ENCODE measurements around the gene PRRT1.
"Not testable (repeated sequence)": the region's sequence is repeated elsewhere in the genome, so short reads cannot be mapped to it uniquely, and the experiment has no call there.

The PRRT1 gene

GRCh38 chr6:32151181-32151862 is 417 bp downstream of the PRRT1 start:
- DNase-seq (ENCODE audit: low read depth, low spot score), result no peak

- no peak for DNase-seq (ENCODE audit: low read depth, low spot score)
These were observed 1.5 kb downstream of the PRRT1 start for GRCh38 chr6:32149932-32150870.

GRCh38 chr6:32149092-32149755 is 2.5 kb downstream of the PRRT1 start:
- DNase-seq (ENCODE audit: low read depth, low spot score), result no peak

- peak; percentile 93 for DNase-seq (ENCODE audit: low read depth, low spot score)
These were observed 3.2 kb downstream of the PRRT1 start for GRCh38 chr6:32148289-32149091.

- no peak for DNase-seq (ENCODE audit: low read depth, low spot score)
These were observed 4.2 kb downstream of the PRRT1 start for GRCh38 chr6:32147401-32148132.

- DNase-seq (ENCODE audit: low read depth, low spot score), result no peak
These were observed 5.1 kb downstream of the PRRT1 start for GRCh38 chr6:32146687-32147086.

GRCh38 chr6:32146287-32146686 is 5.5 kb downstream of the PRRT1 start:
- no peak for DNase-seq (ENCODE audit: low read depth, low spot score)

GRCh38 chr6:32144238-32144637 is 7.5 kb downstream of the PRRT1 start:
- DNase-seq (ENCODE audit: low read depth, low spot score), result not testable (repeated sequence)

GRCh38 chr6:32140420-32141046 is 11.2 kb downstream of the PRRT1 start:
- no peak for DNase-seq (ENCODE audit: low read depth, low spot score)

- no peak for DNase-seq (ENCODE audit: low read depth, low spot score)
These were observed 12.1 kb downstream of the PRRT1 start for GRCh38 chr6:32139590-32139989.

- no peak for DNase-seq (ENCODE audit: low read depth, low spot score)
These were observed 14.3 kb downstream of the PRRT1 start for GRCh38 chr6:32137454-32137853.

- DNase-seq (ENCODE audit: low read depth, low spot score), result no peak
These were observed 18.0 kb downstream of the PRRT1 start for GRCh38 chr6:32133786-32134185.

- no peak for DNase-seq (ENCODE audit: low read depth, low spot score)
These were observed 19.6 kb downstream of the PRRT1 start for GRCh38 chr6:32132110-32132509.

GRCh38 chr6:32131439-32131948 is 20.2 kb downstream of the PRRT1 start:
- DNase-seq (ENCODE audit: low read depth, low spot score), result no peak

GRCh38 chr6:32129297-32130088 is 22.2 kb downstream of the PRRT1 start:
- no peak for DNase-seq (ENCODE audit: low read depth, low spot score)

- DNase-seq (ENCODE audit: low read depth, low spot score), result no peak
These were observed 22.9 kb downstream of the PRRT1 start for GRCh38 chr6:32128751-32129296.

- DNase-seq (ENCODE audit: low read depth, low spot score), result peak; percentile 97
These were observed 23.8 kb downstream of the PRRT1 start, which contains the start of gene ATF6B for GRCh38 chr6:32127717-32128592. TSS of gene ATF6B (minus strand) at chr6:32128246. CDS start at chr6:32128207, 39 bp downstream.

GRCh38 chr6:32127409-32127716 is 24.4 kb downstream of the PRRT1 start:
- no peak for DNase-seq (ENCODE audit: low read depth, low spot score)
